H1 (cell line): ENCODE data around the gene SMARCD1. TPM values are rescaled to one million over a fixed set of nuclear protein-coding genes. Genes with fewer than 3 reads are reported as not detected.

Source experiments
- POLR2AphosphoS5 ChIP-seq: IDR thresholded peaks from 2 replicates; pipeline ENCODE4 v1.6.1; 2011; ENCODE audit warnings: low read depth, low read length
- RFX5 ChIP-seq: IDR thresholded peaks from 2 replicates; pipeline ENCODE4 v1.6.1; 2011; ENCODE audit warnings: low read depth, low read length, improper control_type of control experiment, borderline replicate concordance
- RXRA ChIP-seq: IDR thresholded peaks from 2 replicates; pipeline ENCODE4 v1.6.1; 2011; ENCODE audit warnings: low read depth, mild to moderate bottlenecking, low read length, moderate library complexity; ENCODE audit not compliant: insufficient read depth
- SIRT6 ChIP-seq: IDR thresholded peaks from one replicate; pipeline ENCODE4 v1.7.1; 2012; ENCODE audit warnings: low read length, inconsistent platforms
- polyA plus RNA-seq, 7 experiments: library from polyadenylated mRNA; depleted of rRNA in 3 of 7; stranded (reverse) in 5 of 7; unstranded in 2 of 7; fragments of >200 nt in 5 of 7; fragments of 200-250 nt in 2 of 7; gene quantifications; 1 replicate in 5 of 7; 2 replicates in 1 of 7; 4 replicates in 1 of 7; pipeline versions ENCODE4 v1.2.1 to v1.2.3, GENCODE V29; 2011 to 2013; ENCODE audit warnings: missing spikeins in 2 of 7, mixed read lengths in 2 of 7
- total RNA-seq: library from RNA; stranded (reverse); fragmentation: NEBNext Ultra II Directional; extraction: Animal tissue kit (Norgen Biotek cat#: 25700); gene quantifications from 2 replicates; pipeline ENCODE4 v1.2.1, GENCODE V29; 2021

The SMARCD1 gene
- total and polyA plus RNA-seq, 2 of the 8 experiments (the other 6 are each of a cell fraction or from before 2014, with no cell fraction given) = 128 to 130 TPM

DNA sequence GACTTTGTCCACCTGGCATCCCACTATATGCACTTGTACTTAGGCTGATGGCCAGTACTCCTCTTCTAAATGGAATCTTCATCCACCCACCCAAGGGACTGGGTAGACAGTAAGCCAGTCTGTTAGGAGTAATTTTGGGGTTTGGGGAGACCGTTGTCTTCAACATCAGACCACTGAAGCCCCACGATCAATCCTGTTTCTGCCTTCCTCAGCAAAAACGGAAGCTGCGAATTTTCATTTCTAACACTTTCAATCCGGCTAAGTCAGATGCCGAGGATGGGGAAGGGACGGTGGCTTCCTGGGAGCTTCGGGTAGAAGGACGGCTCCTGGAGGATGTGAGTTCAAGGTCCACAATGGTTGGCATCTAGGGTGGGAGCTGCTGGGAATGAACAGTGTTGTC lies 2.0 kb downstream of the SMARCD1 start (continued):
- TF ChIP-seq RFX5 (no peak), SIRT6 (no peak), POLR2AphosphoS5 (no peak), RXRA (no peak)
